H1 (cell line): ENCODE measurements around the gene DRD2. TPM values are rescaled to one million over a fixed set of nuclear protein-coding genes. Genes with fewer than 3 reads are reported as not detected.

ENCODE experiments used
- CTCF ChIA-PET: fragments of 300-600 bp; sonication (Branson Sonifier 250); formaldehyde crosslinking; loops from one replicate; lab custom pipeline; 2021; ENCODE audit not compliant: partially characterized antibody; lab: Charles Lee
- POLR2A ChIA-PET: fragments of 300-600 bp; sonication (Branson Sonifier 250); formaldehyde crosslinking; loops from one replicate; lab custom pipeline; 2021; ENCODE audit warnings: inconsistent platforms; ENCODE audit not compliant: partially characterized antibody; lab: Charles Lee
- DNase-seq, 2 experiments: peaks; one replicate each; pipeline versions ENCODE4 v3.0.0 to v3.0.0-alpha.2; 2010 to 2022; ENCODE audit warnings: low spot score in 2 of 2, low read depth in 1 of 2, mixed read lengths in 1 of 2
- FAIRE-seq: peaks from 2 replicates; lab custom pipeline; 2011; peaks lifted over from hg19 to GRCh38; lab: Jason Lieb, UNC
- H2AFZ ChIP-seq: 2 replicates; pipeline ENCODE4 v1.8.1; 2012; ENCODE audit warnings: low read length, inconsistent platforms
- H2AK5ac ChIP-seq: 2 replicates; pipeline ENCODE4 v1.6.1; 2013; ENCODE audit warnings: low read depth, low read length
- H2BK120ac ChIP-seq: replicated peaks from 2 replicates; pipeline ENCODE3; 2013; ENCODE audit warnings: low read depth, low read length, inconsistent platforms
- H2BK12ac ChIP-seq: 2 replicates; pipeline ENCODE4 v1.6.1; 2013; ENCODE audit warnings: low read depth, low read length
- H2BK15ac ChIP-seq: 2 replicates; pipeline ENCODE4 v1.6.1; 2013; ENCODE audit warnings: low read length
- H2BK20ac ChIP-seq: 2 replicates; pipeline ENCODE4 v1.6.1; 2013; ENCODE audit warnings: low read length
- H2BK5ac ChIP-seq: 2 replicates; pipeline ENCODE4 v1.6.1; 2013; ENCODE audit warnings: low read depth, low read length
- H3K14ac ChIP-seq: 2 replicates; pipeline ENCODE4 v1.6.1; 2013; ENCODE audit warnings: inconsistent platforms; ENCODE audit not compliant: insufficient read length
- H3K18ac ChIP-seq: 2 replicates; pipeline ENCODE4 v1.6.1; 2013; ENCODE audit warnings: low read length; ENCODE audit errors: extremely low read depth
- H3K23ac ChIP-seq: 2 replicates; pipeline ENCODE4 v1.6.1; 2013; ENCODE audit warnings: inconsistent platforms; ENCODE audit not compliant: insufficient read length
- H3K23me2 ChIP-seq: 2 replicates; pipeline ENCODE4 v1.6.1; 2013; ENCODE audit warnings: low read depth, low read length
- H3K27ac ChIP-seq: 2 replicates; pipeline ENCODE4 v1.6.1; 2011; ENCODE audit warnings: low read depth, low read length, inconsistent platforms
- H3K27me3 ChIP-seq, 4 experiments: replicated peaks in 1 of 4; 1 replicate in 1 of 4; 2 replicates in 3 of 4; pipeline versions ENCODE4 v1.6.1 to v1.8.1; 2011 to 2013; ENCODE audit warnings: low read length in 3 of 4, mild to moderate bottlenecking in 3 of 4, inconsistent platforms in 2 of 4, mixed read lengths in 2 of 4, moderate library complexity in 1 of 4; ENCODE audit not compliant: control insufficient read depth in 3 of 4, insufficient read depth in 3 of 4; ENCODE audit errors: extremely low read depth in 1 of 4
- H3K36me3 ChIP-seq, 4 experiments: 2 replicates each; pipeline versions ENCODE4 v1.6.1 to v1.8.1; 2011 to 2013; ENCODE audit warnings: mild to moderate bottlenecking in 4 of 4, low read length in 3 of 4, moderate library complexity in 2 of 4, control low read depth in 1 of 4, inconsistent platforms in 1 of 4; ENCODE audit not compliant: insufficient read depth in 4 of 4, control insufficient read depth in 2 of 4
- H3K4ac ChIP-seq: replicated peaks from 2 replicates; pipeline ENCODE3; 2013; ENCODE audit warnings: low read length, low read depth, mixed read lengths, inconsistent platforms; ENCODE audit not compliant: insufficient read length
- H3K4me1 ChIP-seq, 4 experiments: replicated peaks in 1 of 4; 1 replicate in 1 of 4; 2 replicates in 3 of 4; pipeline versions ENCODE4 v1.6.1 to v1.8.1; 2011 to 2013; ENCODE audit warnings: low read length in 3 of 4, inconsistent platforms in 2 of 4, mixed read lengths in 1 of 4; ENCODE audit not compliant: insufficient read depth in 4 of 4, control insufficient read depth in 3 of 4
- H3K4me2 ChIP-seq, 2 experiments: 2 replicates each; pipeline versions ENCODE4 v1.6.1 to v1.8.1; 2011 to 2013; ENCODE audit warnings: low read depth in 2 of 2, low read length in 2 of 2, control low read depth in 1 of 2, inconsistent platforms in 1 of 2, mild to moderate bottlenecking in 1 of 2; ENCODE audit not compliant: insufficient read depth in 1 of 2
- H3K4me3 ChIP-seq, 4 experiments: fragments of 200-600, 300-600 bp in 1 of 4; sonication (generic), shearing (Covaris generic), sonication (Bioruptor Twin) in 1 of 4; 2 replicates each; pipeline versions ENCODE4 v1.5.1 to v1.8.1; 2011 to 2016; ENCODE audit warnings: low read length in 4 of 4, low read depth in 3 of 4, control low read depth in 2 of 4, inconsistent platforms in 2 of 4, mild to moderate bottlenecking in 2 of 4, mixed read lengths in 1 of 4, moderate library complexity in 1 of 4; ENCODE audit not compliant: insufficient read depth in 2 of 4; ENCODE audit errors: extremely low read depth in 1 of 4
- H3K56ac ChIP-seq: replicated peaks from 2 replicates; pipeline ENCODE3; 2013; ENCODE audit warnings: low read depth, mild to moderate bottlenecking, mixed read lengths, low read length, inconsistent platforms; ENCODE audit not compliant: insufficient read length
- H3K79me1 ChIP-seq: 2 replicates; pipeline ENCODE4 v1.6.1; 2013; ENCODE audit warnings: low read depth, low read length, control low read depth
- H3K79me2 ChIP-seq, 2 experiments: 2 replicates each; pipeline versions ENCODE4 v1.6.1 to v1.8.1; 2012 to 2013; ENCODE audit warnings: low read length in 2 of 2, mild to moderate bottlenecking in 2 of 2, inconsistent platforms in 1 of 2; ENCODE audit not compliant: insufficient read depth in 2 of 2, control insufficient read depth in 1 of 2
- H3K9ac ChIP-seq, 4 experiments: replicated peaks in 1 of 4; 1 replicate in 1 of 4; 2 replicates in 3 of 4; pipeline versions ENCODE4 v1.6.1 to v1.8.1; 2011 to 2013; ENCODE audit warnings: low read depth in 3 of 4, low read length in 3 of 4, control low read depth in 2 of 4, mild to moderate bottlenecking in 2 of 4, moderate library complexity in 2 of 4, inconsistent platforms in 1 of 4; ENCODE audit errors: extremely low read depth in 1 of 4
- H3K9me3 ChIP-seq, 2 experiments: 2 replicates each; pipeline versions ENCODE4 v1.6.1 to v1.8.1; 2012 to 2013; ENCODE audit warnings: mild to moderate bottlenecking in 2 of 2, moderate library complexity in 2 of 2, control low read depth in 1 of 2, inconsistent platforms in 1 of 2, low read depth in 1 of 2, low read length in 1 of 2, mixed read lengths in 1 of 2; ENCODE audit not compliant: insufficient read depth in 2 of 2
- H4K20me1 ChIP-seq, 2 experiments: replicated peaks in 1 of 2; 2 replicates each; pipeline versions ENCODE3 to v1.8.1; 2011 to 2013; ENCODE audit warnings: inconsistent platforms in 2 of 2, low read length in 2 of 2, mild to moderate bottlenecking in 1 of 2; ENCODE audit not compliant: insufficient read depth in 2 of 2, control insufficient read depth in 1 of 2
- H4K5ac ChIP-seq: 2 replicates; pipeline ENCODE4 v1.6.1; 2013; ENCODE audit warnings: low read length, low read depth, mixed read lengths, inconsistent platforms; ENCODE audit not compliant: insufficient read length
- H4K8ac ChIP-seq: 2 replicates; pipeline ENCODE4 v1.8.0; 2013; ENCODE audit warnings: mild to moderate bottlenecking, moderate library complexity, low read length, inconsistent platforms; ENCODE audit not compliant: insufficient read depth; ENCODE audit errors: extremely low read depth
- H4K91ac ChIP-seq: replicated peaks from 2 replicates; pipeline ENCODE3; 2013; ENCODE audit warnings: low read length, mixed read lengths, inconsistent platforms; ENCODE audit not compliant: insufficient read length
- WGBS, 2 experiments: shearing (Covaris generic) in 1 of 2; methylation state at CpG; one replicate each; pipeline versions ENCODE4 v1.1.6 to v1.1.7; 2013 to 2015; ENCODE audit warnings: low lambda C conversion rate in 2 of 2, mixed read lengths in 2 of 2, inconsistent platforms in 1 of 2, low coverage in 1 of 2, missing lambda C conversion rate in 1 of 2; ENCODE audit not compliant: insufficient replicate concordance in 2 of 2, insufficient coverage in 1 of 2, insufficient read length in 1 of 2; ENCODE audit errors: extremely low coverage in 1 of 2, missing lambda C conversion rate in 1 of 2; 5-methylcytosine and 5-hydroxymethylcytosine counted together
- polyA plus RNA-seq, 7 experiments: library from polyadenylated mRNA; depleted of rRNA in 3 of 7; stranded (reverse) in 5 of 7; unstranded in 2 of 7; fragments of >200 nt in 5 of 7; fragments of 200-250 nt in 2 of 7; gene quantifications; 1 replicate in 5 of 7; 2 replicates in 1 of 7; 4 replicates in 1 of 7; pipeline versions ENCODE4 v1.2.1 to v1.2.3, GENCODE V29; 2011 to 2013; ENCODE audit warnings: missing spikeins in 2 of 7, mixed read lengths in 2 of 7
- total RNA-seq: library from RNA; stranded (reverse); fragmentation: NEBNext Ultra II Directional; extraction: Animal tissue kit (Norgen Biotek cat#: 25700); gene quantifications from 2 replicates; pipeline ENCODE4 v1.2.1, GENCODE V29; 2021

The DRD2 gene
- total and polyA plus RNA-seq, 2 of the 8 experiments (the other 6 are each of a cell fraction or from before 2014, with no cell fraction given), result 0.26 to 0.41 TPM

- Histone ChIP-seq H3K18ac (no peak overlapping the region), H4K91ac (no peak overlapping the region), H4K20me1 (no peaks in the 10 kb centered on the region), H3K4me2 (no peak overlapping the region), H2AFZ (no peak overlapping the region), H3K9me3 (no peaks in the 10 kb centered on the region), H2BK12ac (no peak overlapping the region), H4K5ac (no peak overlapping the region), H3K79me2 (no peaks in the 10 kb centered on the region), H3K79me1 (no peaks in the 10 kb centered on the region), H3K14ac (no peak overlapping the region), H3K4me1 (peaks cover 0 to 8% (median 1%) of the 10 kb centered on the region in 4 experiments; a peak in 3 of 7 replicates), H2BK5ac (no peak overlapping the region), H2BK120ac (no peak overlapping the region), H3K23me2 (no peaks in the 10 kb centered on the region), H2BK20ac (no peak overlapping the region), H3K4ac (no peak overlapping the region), H3K9ac (no peak overlapping the region), H3K36me3 (no peaks in the 10 kb centered on the region), H2AK5ac (no peak overlapping the region), H3K27me3 (no peaks in the 10 kb centered on the region; a peak in 1 of 7 replicates), H3K23ac (no peak overlapping the region), H3K56ac (no peak overlapping the region), H4K8ac (no peak overlapping the region), H3K27ac (no peak overlapping the region), H2BK15ac (no peak overlapping the region), H3K4me3 (no peak overlapping the region)
- ChIA-PET POLR2A (no interaction called here), CTCF (interaction anchor here (0.6 to 1.1 kb wide), 2 partner anchors 39 to 129 kb away, joined by 3 read pairs; no protein-coding TSS in a partner anchor)
- FAIRE-seq (no peak), DNase-seq (no peak)
- WGBS, 2 experiments, result 88% methylated on average over 4 of the region's 8 CpGs; no CpG with 5 or more reads in 1 of the 2 experiments
Observed at GRCh38 chr11:113435190-113435968, 39.8 kb downstream of the DRD2 start.
